Stimulated activated CD8-positive, alpha-beta memory T cell treated with anti-CD3 and anti-CD28 coated beads, Interleukin-12 subunit alpha, Interleukin-12 subunit beta, amount 100 ng/mL, for 4 hours (primary cell): Measurements from ENCODE around the gene MACROH2A1.

Experiments used
- DNase-seq: peaks from one replicate; pipeline ENCODE4 v3.0.0-alpha.2; 2020; ENCODE audit warnings: low read depth

Gene MACROH2A1

GRCh38 chr5:135330798-135331096, 68.3 kb downstream of the MACROH2A1 start:
- no peak for DNase-seq

GRCh38 chr5:135329913-135330797, 68.9 kb downstream of the MACROH2A1 start:
- DNase-seq, result no peak

- no peak for DNase-seq
These were observed 69.7 kb downstream of the MACROH2A1 start for GRCh38 chr5:135329066-135329912.

GRCh38 chr5:135328128-135328687, 70.8 kb downstream of the MACROH2A1 start:
- DNase-seq, result no peak

GRCh38 chr5:135327429-135328127, 71.5 kb downstream of the MACROH2A1 start:
- DNase-seq, result no peak

- DNase-seq, result no peak
These were observed 72.5 kb downstream of the MACROH2A1 start for GRCh38 chr5:135326296-135327254.

- no peak for DNase-seq
These were observed 74.0 kb downstream of the MACROH2A1 start for GRCh38 chr5:135324897-135325650.

GRCh38 chr5:135324160-135324559, 74.9 kb downstream of the MACROH2A1 start:
- no peak for DNase-seq

GRCh38 chr5:135323701-135324132, 75.3 kb downstream of the MACROH2A1 start:
- no peak for DNase-seq

GRCh38 chr5:135323227-135323626, 75.8 kb downstream of the MACROH2A1 start:
- DNase-seq, result no peak

GRCh38 chr5:135322744-135323143, 76.3 kb downstream of the MACROH2A1 start:
- DNase-seq, result no peak

- no peak for DNase-seq
These were observed 76.8 kb downstream of the MACROH2A1 start for GRCh38 chr5:135322271-135322670.

- DNase-seq, result no peak
These were observed 78.1 kb downstream of the MACROH2A1 start for GRCh38 chr5:135320718-135321484.

GRCh38 chr5:135319928-135320606, 79.0 kb downstream of the MACROH2A1 start:
- DNase-seq, result no peak

GRCh38 chr5:135319458-135319857, 79.6 kb downstream of the MACROH2A1 start:
- DNase-seq, result no peak

GRCh38 chr5:135318924-135319323, 80.1 kb downstream of the MACROH2A1 start:
- no peak for DNase-seq

- no peak for DNase-seq
These were observed 81.0 kb downstream of the MACROH2A1 start for GRCh38 chr5:135318037-135318436.

- DNase-seq, result no peak
These were observed 81.7 kb downstream of the MACROH2A1 start for GRCh38 chr5:135317286-135317685.

- DNase-seq, result no peak
These were observed 83.6 kb downstream of the MACROH2A1 start for GRCh38 chr5:135315386-135315785.
